ENCODE measurements around the gene ST6GALNAC1. TPM values are rescaled to one million over a fixed set of nuclear protein-coding genes. Genes with fewer than 3 reads are reported as not detected.

ST6GALNAC1 gene
- total RNA-seq, 1 donor from 2014 or later, result 3.4 TPM

GRCh38 chr17:76688165-76688622 lies 44.6 kb upstream of the ST6GALNAC1 start:
- intact Hi-C loops (cut with DNase I), result loop anchor here (5.0 kb wide), 1 partner anchor 39 kb away; the partner anchor contains the start of genes JMJD6 and METTL23
- Histone ChIP-seq H3K27me3 (no peaks in the 10 kb centered on the region), H3K27ac (peak overlapping the region; percentile 89 to 91), H3K4me1 (peaks cover 9 to 42% of the 10 kb centered on the region in 2 donors), H3K9me3 (no peaks in the 10 kb centered on the region), H3K36me3 (peaks cover 20 to 34% of the 10 kb centered on the region in 2 donors), H3K4me3 (peak overlapping the region in 1 of 2 donors; percentile 21)
- peak in 1 of 2 donors; percentile 66 for DNase-seq (ENCODE audit: low spot score in 2 of 2)
- peak in 2 of 3 experiments; percentile 13 to 38 for TF ChIP-seq CTCF (IDR thresholded peaks at IDR 0.05)

GRCh38 chr17:76687298-76688164 lies 44.0 kb upstream of the ST6GALNAC1 start:
- no peak for TF ChIP-seq CTCF (IDR thresholded peaks at IDR 0.05)
- DNase-seq (ENCODE audit: low spot score in 2 of 2), result peak in 1 of 2 donors; percentile 83
- Histone ChIP-seq H3K9me3 (no peaks in the 10 kb centered on the region), H3K4me1 (peaks cover 9 to 40% of the 10 kb centered on the region in 2 donors), H3K27ac (peak overlapping the region; percentile 89 to 91), H3K36me3 (peaks cover 25 to 40% of the 10 kb centered on the region in 2 donors), H3K27me3 (no peaks in the 10 kb centered on the region), H3K4me3 (peak overlapping the region in 1 of 2 donors; percentile 21)
- intact Hi-C loops (cut with DNase I), result loop anchor here (1.0 to 5.0 kb wide), 2 partner anchors 24 to 40 kb away; partner anchors contain the start of genes JMJD6 and METTL23

- Histone ChIP-seq H3K27me3 (no peaks in the 10 kb centered on the region), H3K9me3 (no peaks in the 10 kb centered on the region), H3K4me3 (peak overlapping the region in 1 of 2 donors; percentile 21), H3K4me1 (peaks cover 9 to 38% of the 10 kb centered on the region in 2 donors), H3K27ac (peak overlapping the region; percentile 89 to 91), H3K36me3 (peaks cover 30 to 47% of the 10 kb centered on the region in 2 donors)
- intact Hi-C loops (cut with DNase I), result loop anchor here (1.0 to 5.0 kb wide), 2 partner anchors 25 to 41 kb away; partner anchors contain the start of genes JMJD6 and METTL23
- no peak for TF ChIP-seq CTCF (IDR thresholded peaks at IDR 0.05)
- DNase-seq (ENCODE audit: low spot score in 2 of 2), result no peak
These were observed 43.2 kb upstream of the ST6GALNAC1 start for GRCh38 chr17:76686538-76687297.

- Histone ChIP-seq H3K4me3 (no peak overlapping the region), H3K9me3 (no peaks in the 10 kb centered on the region), H3K36me3 (peaks cover 30 to 50% of the 10 kb centered on the region in 2 donors), H3K27ac (peak overlapping the region; percentile 89 to 91), H3K27me3 (no peaks in the 10 kb centered on the region), H3K4me1 (peaks cover 9 to 33% of the 10 kb centered on the region in 2 donors)
- DNase-seq (ENCODE audit: low spot score in 2 of 2), result no peak
- TF ChIP-seq CTCF (IDR thresholded peaks at IDR 0.05), result no peak
- intact Hi-C loops (cut with DNase I), result loop anchor here (5.0 kb wide), 1 partner anchor 41 kb away; the partner anchor contains the start of genes JMJD6 and METTL23
These were observed 42.3 kb upstream of the ST6GALNAC1 start for GRCh38 chr17:76685846-76686245.

GRCh38 chr17:76685366-76685765 lies 41.8 kb upstream of the ST6GALNAC1 start:
- Histone ChIP-seq H3K4me1 (peaks cover 9 to 33% of the 10 kb centered on the region in 2 donors), H3K9me3 (no peaks in the 10 kb centered on the region), H3K4me3 (no peak overlapping the region), H3K27me3 (no peaks in the 10 kb centered on the region), H3K36me3 (peaks cover 30 to 54% of the 10 kb centered on the region in 2 donors), H3K27ac (peak overlapping the region; percentile 89 to 91)
- DNase-seq (ENCODE audit: low spot score in 2 of 2), result no peak
- intact Hi-C loops (cut with DNase I), result loop anchor here (5.0 kb wide), 1 partner anchor 42 kb away; the partner anchor contains the start of genes JMJD6 and METTL23
- no peak for TF ChIP-seq CTCF (IDR thresholded peaks at IDR 0.05)
